B cell (primary cell): Measurements from ENCODE around the gene UPF1. TPM values are rescaled to one million over a fixed set of nuclear protein-coding genes. Genes with fewer than 3 reads are reported as not detected.

Source experiments
- ATAC-seq: fragments of 200-7000 bp; cut with Tn5 transposase; one replicate; pipeline ENCODE4 v1.10.0; 2021; ENCODE audit warnings: low read depth, mild to moderate bottlenecking, moderate number of reproducible peaks, moderate library complexity
- CTCF ChIA-PET: fragments of 350-600 bp; sonication (Branson Sonifier 250); formaldehyde crosslinking; loops from one replicate; lab custom pipeline; 2021; ENCODE audit warnings: antibody characterized with exemption, inconsistent platforms; lab: Charles Lee
- POLR2A ChIA-PET: fragments of 350-600 bp; sonication (Branson Sonifier 250); formaldehyde crosslinking; loops from one replicate; lab custom pipeline; 2021; ENCODE audit warnings: antibody characterized with exemption; lab: Charles Lee
- DNase-seq: peaks from one replicate; pipeline ENCODE4 v3.0.0; 2013
- H2AFZ ChIP-seq: 2 replicates; pipeline ENCODE4 v1.6.1; 2012; ENCODE audit warnings: mild to moderate bottlenecking, low read depth, low read length; ENCODE audit not compliant: insufficient read depth, poor library complexity, severe bottlenecking
- H3K27ac ChIP-seq, 2 donors: 1 replicate in 1 of 2; 2 replicates in 1 of 2; pipeline ENCODE4 v1.5.1; 2012 to 2013; ENCODE audit warnings: low read length in 2 of 2, mild to moderate bottlenecking in 2 of 2, moderate library complexity in 1 of 2
- H3K27me3 ChIP-seq, 4 experiments: fragments of 200-600 bp in 1 of 4; sonication (generic) in 1 of 4; replicated peaks in 1 of 4; 1 replicate in 2 of 4; 2 replicates in 2 of 4; pipeline versions ENCODE4 v1.6.1 to v1.7.0; 2013 to 2016; ENCODE audit warnings: low read length in 3 of 4, mild to moderate bottlenecking in 2 of 4, mixed read lengths in 1 of 4, moderate library complexity in 1 of 4; ENCODE audit not compliant: insufficient read depth in 4 of 4, control insufficient read depth in 3 of 4; ENCODE audit errors: control extremely low read depth in 1 of 4
- H3K36me3 ChIP-seq, 2 experiments: replicated peaks in 1 of 2; 1 replicate in 1 of 2; 2 replicates in 1 of 2; pipeline versions ENCODE4 v1.6.1 to v1.7.1; 2013; ENCODE audit warnings: low read length in 1 of 2; ENCODE audit not compliant: insufficient read depth in 2 of 2, control insufficient read depth in 1 of 2; ENCODE audit errors: control extremely low read depth in 1 of 2, extremely low read depth in 1 of 2
- H3K4me1 ChIP-seq, 2 donors: fragments of 200-600 bp in 1 of 2; sonication (generic) in 1 of 2; 1 replicate in 1 of 2; 2 replicates in 1 of 2; pipeline versions ENCODE4 v1.5.1 to v1.6.1; 2013 to 2017; ENCODE audit warnings: low read length in 2 of 2; ENCODE audit not compliant: control insufficient read depth in 2 of 2, insufficient read depth in 2 of 2
- H3K4me2 ChIP-seq: replicated peaks from 2 replicates; pipeline ENCODE3; 2012; ENCODE audit warnings: mild to moderate bottlenecking, low read depth, low read length; ENCODE audit not compliant: poor library complexity, severe bottlenecking
- H3K4me3 ChIP-seq, 5 experiments: fragments of 200-600 bp in 1 of 5; sonication (generic) in 1 of 5; 1 replicate in 3 of 5; 2 replicates in 2 of 5; pipeline versions ENCODE4 v1.5.1 to v1.7.0; 2011 to 2016; ENCODE audit warnings: low read length in 4 of 5, mild to moderate bottlenecking in 4 of 5, low read depth in 2 of 5, control low read depth in 1 of 5, moderate library complexity in 1 of 5; ENCODE audit not compliant: insufficient read depth in 1 of 5; ENCODE audit errors: control extremely low read depth in 1 of 5, extremely low read depth in 1 of 5
- H3K79me2 ChIP-seq: fragments of 200-600 bp; sonication (generic); one replicate; pipeline ENCODE4 v1.6.0; 2016; ENCODE audit warnings: low read length; ENCODE audit not compliant: control insufficient read depth, insufficient read depth
- H3K9ac ChIP-seq: fragments of 200-600 bp; sonication (generic); 2 replicates; pipeline ENCODE4 v1.6.1; 2017; ENCODE audit warnings: mild to moderate bottlenecking, low read length, moderate library complexity
- H3K9me3 ChIP-seq, 3 donors: one replicate each; pipeline versions ENCODE4 v1.6.1 to v1.7.1; 2013; ENCODE audit warnings: low read length in 2 of 3; ENCODE audit not compliant: control insufficient read depth in 2 of 3, insufficient read depth in 1 of 3; ENCODE audit errors: control extremely low read depth in 1 of 3
- H4K20me1 ChIP-seq: 2 replicates; pipeline ENCODE4 v1.6.0; 2012; ENCODE audit warnings: mild to moderate bottlenecking, low read length; ENCODE audit not compliant: insufficient read depth, control insufficient read depth, poor library complexity, severe bottlenecking
- H3K27ac Mint-ChIP-seq: one replicate; pipeline ENCODE4 v1.8.0; 2021; ENCODE audit warnings: mixed read lengths
- H3K27me3 Mint-ChIP-seq: one replicate; pipeline ENCODE4 v1.8.0; 2021; ENCODE audit warnings: mixed read lengths
- H3K4me1 Mint-ChIP-seq: one replicate; pipeline ENCODE4 v1.8.0; 2021; ENCODE audit warnings: mixed read lengths
- H3K4me3 Mint-ChIP-seq: one replicate; pipeline ENCODE4 v1.8.0; 2021; ENCODE audit warnings: mixed read lengths
- H3K9me3 Mint-ChIP-seq: one replicate; pipeline ENCODE4 v1.8.0; 2022; ENCODE audit warnings: mixed read lengths; ENCODE audit not compliant: insufficient read depth
- CTCF ChIP-seq: fragments of 200-600 bp; IDR thresholded peaks from one replicate; pipeline ENCODE4 v1.8.0; 2022; ENCODE audit warnings: antibody characterized with exemption, mild to moderate bottlenecking
- EZH2 ChIP-seq: IDR thresholded peaks from 2 replicates; pipeline ENCODE4 v1.6.1; 2012; ENCODE audit warnings: borderline replicate concordance, low read depth, mild to moderate bottlenecking, moderate library complexity, low read length; ENCODE audit not compliant: insufficient read depth, poor library complexity, severe bottlenecking
- WGBS: methylation state at CpG from one replicate; pipeline ENCODE4 v1.1.5; 2013; ENCODE audit warnings: missing lambda C conversion rate; ENCODE audit not compliant: insufficient coverage; 5-methylcytosine and 5-hydroxymethylcytosine counted together
- intact Hi-C: fragments of 100-400 bp; cut with micrococcal nuclease; formaldehyde crosslinking; loops from one replicate; pipeline ENCODE4 v1.10.0; 2022
- polyA plus RNA-seq: library from polyadenylated mRNA; depleted of rRNA; stranded (reverse); fragments of >200 nt; gene quantifications from 2 replicates; pipeline ENCODE4 v1.2.3, GENCODE V29; 2012
- total RNA-seq, 2 donors: library from RNA; stranded (reverse); fragments of 120-200 nt in 1 of 2; gene quantifications; 1 replicate in 1 of 2; 2 replicates in 1 of 2; pipeline versions ENCODE4 v1.2.3 to v1.2.4, GENCODE V29; 2013 to 2022

UPF1 gene
- total and polyA plus RNA-seq, 2 donors (not counting 1 experiment from before 2014, with no cell fraction given): 51.9 to 98.6 TPM

GRCh38 chr19:18832306-18833140 is 764 bp downstream of the UPF1 start:
- Histone ChIP-seq H3K4me3 (peak overlapping the region; percentile 63 to 82 (median 73)), H3K27ac (peak overlapping the region; percentile 60 to 90), H3K27me3 (no peaks in the 10 kb centered on the region), H4K20me1 (peaks cover 53% of the 10 kb centered on the region), H3K9me3 (peaks cover 0 to 3% (median 0%) of the 10 kb centered on the region in 3 donors), H3K4me2 (peak overlapping the region; percentile 88), H2AFZ (peak overlapping the region; percentile 97), H3K4me1 (peaks cover 34 to 41% of the 10 kb centered on the region in 2 donors), H3K9ac (peak overlapping the region; percentile 81), H3K79me2 (peaks cover 57% of the 10 kb centered on the region), H3K36me3 (peaks cover 7 to 20% of the 10 kb centered on the region in 2 experiments)
- Mint-ChIP-seq H3K4me3 (peak overlapping the region; percentile 91), H3K4me1 (peaks cover 42% of the 10 kb centered on the region), H3K27me3 (peaks cover 7% of the 10 kb centered on the region), H3K27ac (peak overlapping the region; percentile 92), H3K9me3 (no peaks in the 10 kb centered on the region)
- peak; percentile 55 for DNase-seq
- POLR2A ChIA-PET: interaction anchor here (0.6 to 1.6 kb wide), 3 partner anchors 150 to 261 kb away, joined by 3 to 8 read pairs (median 3); no protein-coding TSS in a partner anchor
- TF ChIP-seq EZH2: no peak
- no peak for TF ChIP-seq CTCF
- peak; percentile 29 for ATAC-seq
- CTCF ChIA-PET: interaction anchor here (0.8 to 6.1 kb wide), 8 partner anchors 11 to 313 kb away, joined by 3 to 41 read pairs (median 4); partner anchors contain the start of gene TMEM59L
- intact Hi-C loops: loop anchor here (5.0 kb wide), 4 partner anchors 45 to 630 kb away; partner anchors contain the start of genes COPE, DDX49 and RAB3A
- WGBS: under 1% methylated on average over 69 of the region's 69 CpGs

- Mint-ChIP-seq H3K27me3 (peaks cover 4% of the 10 kb centered on the region), H3K9me3 (no peaks in the 10 kb centered on the region), H3K4me3 (peak overlapping the region; percentile 91), H3K27ac (peak overlapping the region; percentile 92), H3K4me1 (peaks cover 48% of the 10 kb centered on the region)
- 7% methylated on average over 3 of the region's 9 CpGs for WGBS
- Histone ChIP-seq H3K27ac (peak overlapping the region in 1 of 2 donors; percentile 90), H3K9me3 (no peaks in the 10 kb centered on the region), H3K36me3 (peaks cover 9 to 26% of the 10 kb centered on the region in 2 experiments), H2AFZ (no peak overlapping the region), H3K4me1 (peaks cover 34 to 43% of the 10 kb centered on the region in 2 donors), H3K4me2 (peak overlapping the region; percentile 88), H3K9ac (peak overlapping the region; percentile 81), H3K79me2 (peaks cover 62% of the 10 kb centered on the region), H3K4me3 (peak overlapping the region; percentile 63 to 82 (median 73)), H3K27me3 (no peaks in the 10 kb centered on the region), H4K20me1 (peaks cover 59% of the 10 kb centered on the region)
- intact Hi-C loops: loop anchor here (5.0 kb wide), 4 partner anchors 46 to 631 kb away; partner anchors contain the start of genes COPE, DDX49 and RAB3A
- TF ChIP-seq EZH2: no peak
- no peak for TF ChIP-seq CTCF
- ChIA-PET POLR2A (no interaction called here), CTCF (interaction anchor here (1.2 to 6.1 kb wide), 5 partner anchors 11 to 244 kb away, joined by 3 to 41 read pairs (median 6); partner anchors contain the start of gene TMEM59L)
- DNase-seq: no peak
- ATAC-seq: no peak
Measured at GRCh38 chr19:18833141-18833476, 1.4 kb downstream of the UPF1 start.
